Endodermal cell (in vitro differentiated cells): ENCODE measurements around the gene CASK. TPM values are rescaled to one million over a fixed set of nuclear protein-coding genes. Genes with fewer than 3 reads are reported as not detected.

Experiments
- DNase-seq: peaks from one replicate; pipeline ENCODE4 v3.0.0-alpha.2; 2017
- H3K27ac ChIP-seq: 2 replicates; pipeline ENCODE4 v1.5.1; 2013; ENCODE audit warnings: mild to moderate bottlenecking, low read depth, low read length, moderate library complexity
- H3K27me3 ChIP-seq: 2 replicates; pipeline ENCODE4 v1.6.1; 2013; ENCODE audit warnings: mild to moderate bottlenecking, low read length, moderate library complexity; ENCODE audit not compliant: insufficient read depth, control insufficient read depth, poor library complexity, severe bottlenecking
- H3K36me3 ChIP-seq: 2 replicates; pipeline ENCODE4 v1.7.0; 2013; ENCODE audit warnings: mild to moderate bottlenecking, low read length, moderate library complexity; ENCODE audit not compliant: control insufficient read depth, insufficient read depth
- H3K4me1 ChIP-seq: one replicate; pipeline ENCODE4 v1.7.0; 2013; ENCODE audit warnings: low read length; ENCODE audit not compliant: control insufficient read depth, insufficient read depth
- H3K4me3 ChIP-seq: 2 replicates; pipeline ENCODE4 v1.5.1; 2013; ENCODE audit warnings: mild to moderate bottlenecking, low read length, moderate library complexity
- H3K9ac ChIP-seq: 2 replicates; pipeline ENCODE4 v1.6.1; 2013; ENCODE audit warnings: mild to moderate bottlenecking, low read length, moderate library complexity; ENCODE audit not compliant: poor library complexity, severe bottlenecking; ENCODE audit errors: extremely low read depth
- H3K9me3 ChIP-seq: 2 replicates; pipeline ENCODE4 v1.6.1; 2013; ENCODE audit warnings: mild to moderate bottlenecking, low read length, moderate library complexity; ENCODE audit not compliant: control insufficient read depth
- H3K27ac Mint-ChIP-seq: 2 replicates; pipeline ENCODE4 v1.8.0; 2020; ENCODE audit warnings: mixed read lengths
- H3K27me3 Mint-ChIP-seq: 2 replicates; pipeline ENCODE4 v1.8.0; 2021; ENCODE audit warnings: mild to moderate bottlenecking, mixed read lengths; ENCODE audit not compliant: insufficient read depth
- H3K36me3 Mint-ChIP-seq: 2 replicates; pipeline ENCODE4 v1.8.0; 2020; ENCODE audit warnings: low read depth, mixed read lengths
- H3K4me1 Mint-ChIP-seq: 2 replicates; pipeline ENCODE4 v1.8.0; 2020; ENCODE audit warnings: mixed read lengths
- H3K4me3 Mint-ChIP-seq: 2 replicates; pipeline ENCODE4 v1.8.0; 2020; ENCODE audit warnings: mild to moderate bottlenecking, moderate library complexity, mixed read lengths
- H3K9me3 Mint-ChIP-seq: 2 replicates; pipeline ENCODE4 v1.8.0; 2020; ENCODE audit warnings: mild to moderate bottlenecking, mixed read lengths
- CTCF ChIP-seq: fragments of 200-600 bp; sonication (generic); conservative IDR thresholded peaks from 2 replicates; pipeline ENCODE4 v1.5.0; 2021; ENCODE audit warnings: antibody characterized with exemption, mild to moderate bottlenecking
- WGBS, 2 experiments: methylation state at CpG; one replicate each; pipeline versions ENCODE4 v1.1.5 to v1.1.7; 2013; ENCODE audit warnings: missing lambda C conversion rate in 2 of 2, mixed read lengths in 1 of 2; ENCODE audit not compliant: insufficient coverage in 1 of 2, insufficient read length in 1 of 2; 5-methylcytosine and 5-hydroxymethylcytosine counted together
- total RNA-seq, 2 donors: library from RNA; stranded (reverse); fragmentation: NEBNext Ultra II Directional in 1 of 2; extraction: Animal tissue kit (Norgen Biotek cat#: 25700) in 1 of 2; gene quantifications; 2 replicates in 1 of 2; 3 replicates in 1 of 2; pipeline ENCODE4 v1.2.1, GENCODE V29; 2021

Gene CASK
- total RNA-seq, 2 donors from 2014 or later, result 79.1 to 87.1 TPM

- no peak for DNase-seq
- H3K27ac Mint-ChIP-seq, result no peak overlapping the region
- Histone ChIP-seq H3K4me3 (no peak overlapping the region), H3K9me3 (no peaks in the 10 kb centered on the region), H3K27me3 (no peaks in the 10 kb centered on the region), H3K36me3 (peaks cover 11% of the 10 kb centered on the region), H3K9ac (no peak overlapping the region), H3K4me1 (no peaks in the 10 kb centered on the region), H3K27ac (no peak overlapping the region)
- 96% methylated on average over 2 of the region's 2 CpGs; no CpG with 5 or more reads in 1 of the 2 experiments for WGBS, 2 experiments
- H3K4me1 Mint-ChIP-seq, result peaks cover 3% of the 10 kb centered on the region
- no peak overlapping the region for H3K4me3 Mint-ChIP-seq
- peaks cover 8% of the 10 kb centered on the region for H3K9me3 Mint-ChIP-seq
- TF ChIP-seq CTCF, result no peak
- H3K36me3 Mint-ChIP-seq, result peaks cover 9% of the 10 kb centered on the region
- H3K27me3 Mint-ChIP-seq, result no peaks in the 10 kb centered on the region
Observed at GRCh38 chrX:41630091-41630490, 293.3 kb downstream of the CASK start.

GRCh38 chrX:41629539-41629938, 293.8 kb downstream of the CASK start:
- Mint-ChIP-seq H3K27me3 (no peaks in the 10 kb centered on the region), H3K27ac (no peak overlapping the region), H3K4me3 (no peak overlapping the region), H3K4me1 (peaks cover 3% of the 10 kb centered on the region), H3K9me3 (peaks cover 8% of the 10 kb centered on the region), H3K36me3 (peaks cover 9% of the 10 kb centered on the region)
- Histone ChIP-seq H3K36me3 (peaks cover 15% of the 10 kb centered on the region), H3K9ac (no peak overlapping the region), H3K4me3 (no peak overlapping the region), H3K27me3 (no peaks in the 10 kb centered on the region), H3K4me1 (no peaks in the 10 kb centered on the region), H3K9me3 (no peaks in the 10 kb centered on the region), H3K27ac (no peak overlapping the region)
- no peak for TF ChIP-seq CTCF
- WGBS, 2 experiments, result no CpG with 5 or more reads among the region's 1 CpG
- no peak for DNase-seq

GRCh38 chrX:41621222-41621723, 302.1 kb downstream of the CASK start:
- DNase-seq, result peak; percentile 89
- no peak overlapping the region for H3K27ac ChIP-seq
- H3K27ac Mint-ChIP-seq, result peak overlapping the region; percentile 82

More at GRCh38 chrX:41621222-41621723, 302.1 kb downstream of the CASK start:
- peaks cover 24% of the 10 kb centered on the region for H3K9me3 Mint-ChIP-seq
- H3K4me3 Mint-ChIP-seq, result no peak overlapping the region
- H3K36me3 ChIP-seq, result peaks cover 10% of the 10 kb centered on the region
- H3K9ac ChIP-seq, result no peak overlapping the region
- no peak for TF ChIP-seq CTCF
- WGBS, 2 experiments, result 45% methylated on average over 5 of the region's 5 CpGs; no CpG with 5 or more reads in 1 of the 2 experiments
- H3K4me1 ChIP-seq, result no peaks in the 10 kb centered on the region
- H3K36me3 Mint-ChIP-seq, result peaks cover 7% of the 10 kb centered on the region
- H3K27me3 Mint-ChIP-seq, result no peaks in the 10 kb centered on the region
- no peaks in the 10 kb centered on the region for H3K27me3 ChIP-seq
- H3K4me1 Mint-ChIP-seq, result peaks cover 9% of the 10 kb centered on the region
- H3K4me3 ChIP-seq, result no peak overlapping the region
- H3K9me3 ChIP-seq, result no peaks in the 10 kb centered on the region
